ENCODE results near the gene MRPL37. TPM values are rescaled to one million over a fixed set of nuclear protein-coding genes. Genes with fewer than 3 reads are reported as not detected.

Gene MRPL37
- polyA plus RNA-seq, 2 of the 4 experiments (the other 2 are of a cell fraction), result 16.2 to 68.9 TPM

DNA sequence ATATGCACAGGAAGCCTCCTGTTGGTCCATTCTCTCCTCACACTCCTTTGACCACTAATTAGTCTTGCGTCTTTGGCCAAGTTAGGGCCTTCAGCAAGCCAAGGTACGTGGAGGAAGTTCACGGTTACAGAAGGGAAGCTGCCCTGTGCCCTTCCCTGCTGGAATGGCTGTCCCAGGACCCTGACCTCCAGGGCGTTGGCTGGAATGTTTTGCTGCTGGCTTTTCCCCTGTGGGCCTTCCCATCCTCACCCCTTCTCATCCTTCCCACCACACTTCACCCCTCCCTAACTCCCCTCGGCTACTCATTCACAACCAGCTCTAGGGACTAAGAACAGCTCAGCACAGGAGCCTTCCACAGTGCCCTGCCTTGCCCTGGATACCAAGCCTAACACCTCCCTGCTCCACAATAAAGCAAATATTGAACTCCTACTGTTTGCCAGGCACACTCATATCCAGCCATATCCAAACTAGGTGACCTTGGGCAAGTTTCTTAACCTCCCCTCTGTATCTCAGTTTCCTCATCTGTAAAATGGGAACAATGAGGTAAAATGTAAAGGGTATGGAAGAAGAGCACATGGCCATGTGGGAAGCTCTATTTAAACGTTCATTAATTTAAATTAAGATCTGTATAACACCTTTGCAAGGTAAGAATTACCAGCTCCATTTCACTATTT, 38.3 kb upstream of the MRPL37 start:
- ATAC-seq, result no peak
- H3K27ac ChIP-seq, result no peak overlapping the region
- H3K4me3 ChIP-seq, result no peak overlapping the region
- TF ChIP-seq, protein P1, sequence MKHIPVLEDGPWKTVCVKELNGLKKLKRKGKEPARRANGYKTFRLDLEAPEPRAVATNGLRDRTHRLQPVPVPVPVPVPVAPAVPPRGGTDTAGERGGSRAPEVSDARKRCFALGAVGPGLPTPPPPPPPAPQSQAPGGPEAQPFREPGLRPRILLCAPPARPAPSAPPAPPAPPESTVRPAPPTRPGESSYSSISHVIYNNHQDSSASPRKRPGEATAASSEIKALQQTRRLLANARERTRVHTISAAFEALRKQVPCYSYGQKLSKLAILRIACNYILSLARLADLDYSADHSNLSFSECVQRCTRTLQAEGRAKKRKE (CRISPR knock-in tag; IDR thresholded peaks at IDR 0.05; ENCODE audit: low read depth), result no peak
- TF ChIP-seq CEBPB (IDR thresholded peaks at IDR 0.05), result no peak
- no peak for TF ChIP-seq HOXA7 (CRISPR knock-in tag; IDR thresholded peaks at IDR 0.05)
- TF ChIP-seq JUNB (IDR thresholded peaks at IDR 0.05), result no peak
- TF ChIP-seq JUN (IDR thresholded peaks at IDR 0.05), result no peak
- no peak for TF ChIP-seq ESRRA (IDR thresholded peaks at IDR 0.05; ENCODE audit: borderline replicate concordance, low read length)
- TF ChIP-seq, protein P2, sequence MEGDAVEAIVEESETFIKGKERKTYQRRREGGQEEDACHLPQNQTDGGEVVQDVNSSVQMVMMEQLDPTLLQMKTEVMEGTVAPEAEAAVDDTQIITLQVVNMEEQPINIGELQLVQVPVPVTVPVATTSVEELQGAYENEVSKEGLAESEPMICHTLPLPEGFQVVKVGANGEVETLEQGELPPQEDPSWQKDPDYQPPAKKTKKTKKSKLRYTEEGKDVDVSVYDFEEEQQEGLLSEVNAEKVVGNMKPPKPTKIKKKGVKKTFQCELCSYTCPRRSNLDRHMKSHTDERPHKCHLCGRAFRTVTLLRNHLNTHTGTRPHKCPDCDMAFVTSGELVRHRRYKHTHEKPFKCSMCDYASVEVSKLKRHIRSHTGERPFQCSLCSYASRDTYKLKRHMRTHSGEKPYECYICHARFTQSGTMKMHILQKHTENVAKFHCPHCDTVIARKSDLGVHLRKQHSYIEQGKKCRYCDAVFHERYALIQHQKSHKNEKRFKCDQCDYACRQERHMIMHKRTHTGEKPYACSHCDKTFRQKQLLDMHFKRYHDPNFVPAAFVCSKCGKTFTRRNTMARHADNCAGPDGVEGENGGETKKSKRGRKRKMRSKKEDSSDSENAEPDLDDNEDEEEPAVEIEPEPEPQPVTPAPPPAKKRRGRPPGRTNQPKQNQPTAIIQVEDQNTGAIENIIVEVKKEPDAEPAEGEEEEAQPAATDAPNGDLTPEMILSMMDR (IDR thresholded peaks at IDR 0.05), result no peak
- no peak for TF ChIP-seq FOSB (CRISPR knock-in tag; IDR thresholded peaks at IDR 0.05)
- no peak for TF ChIP-seq TFCP2L1 (CRISPR knock-in tag; IDR thresholded peaks at IDR 0.05)
- no peak for TF ChIP-seq ZFP36 (IDR thresholded peaks at IDR 0.05; ENCODE audit: borderline replicate concordance, partially characterized antibody)
- TF ChIP-seq, protein P3, sequence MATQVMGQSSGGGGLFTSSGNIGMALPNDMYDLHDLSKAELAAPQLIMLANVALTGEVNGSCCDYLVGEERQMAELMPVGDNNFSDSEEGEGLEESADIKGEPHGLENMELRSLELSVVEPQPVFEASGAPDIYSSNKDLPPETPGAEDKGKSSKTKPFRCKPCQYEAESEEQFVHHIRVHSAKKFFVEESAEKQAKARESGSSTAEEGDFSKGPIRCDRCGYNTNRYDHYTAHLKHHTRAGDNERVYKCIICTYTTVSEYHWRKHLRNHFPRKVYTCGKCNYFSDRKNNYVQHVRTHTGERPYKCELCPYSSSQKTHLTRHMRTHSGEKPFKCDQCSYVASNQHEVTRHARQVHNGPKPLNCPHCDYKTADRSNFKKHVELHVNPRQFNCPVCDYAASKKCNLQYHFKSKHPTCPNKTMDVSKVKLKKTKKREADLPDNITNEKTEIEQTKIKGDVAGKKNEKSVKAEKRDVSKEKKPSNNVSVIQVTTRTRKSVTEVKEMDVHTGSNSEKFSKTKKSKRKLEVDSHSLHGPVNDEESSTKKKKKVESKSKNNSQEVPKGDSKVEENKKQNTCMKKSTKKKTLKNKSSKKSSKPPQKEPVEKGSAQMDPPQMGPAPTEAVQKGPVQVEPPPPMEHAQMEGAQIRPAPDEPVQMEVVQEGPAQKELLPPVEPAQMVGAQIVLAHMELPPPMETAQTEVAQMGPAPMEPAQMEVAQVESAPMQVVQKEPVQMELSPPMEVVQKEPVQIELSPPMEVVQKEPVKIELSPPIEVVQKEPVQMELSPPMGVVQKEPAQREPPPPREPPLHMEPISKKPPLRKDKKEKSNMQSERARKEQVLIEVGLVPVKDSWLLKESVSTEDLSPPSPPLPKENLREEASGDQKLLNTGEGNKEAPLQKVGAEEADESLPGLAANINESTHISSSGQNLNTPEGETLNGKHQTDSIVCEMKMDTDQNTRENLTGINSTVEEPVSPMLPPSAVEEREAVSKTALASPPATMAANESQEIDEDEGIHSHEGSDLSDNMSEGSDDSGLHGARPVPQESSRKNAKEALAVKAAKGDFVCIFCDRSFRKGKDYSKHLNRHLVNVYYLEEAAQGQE (IDR thresholded peaks at IDR 0.05), result no peak
- no peak overlapping the region for H3K4me2 ChIP-seq
- FAIRE-seq, result no peak
- ChIA-PET CTCF (interaction anchor here (1.0 to 1.7 kb wide), 3 partner anchors 9 to 40 kb away, joined by 3 to 4 read pairs (median 3); no protein-coding TSS in a partner anchor), POLR2A (no interaction called here)
- H3K4me1 ChIP-seq, result peaks cover 14% of the 10 kb centered on the region
- DNase-seq (ENCODE audit: low read depth in 1 of 2, low spot score in 1 of 2), result no peak
- WGBS (ENCODE audit: missing lambda C conversion rate), result 80% methylated on average over 6 of the region's 6 CpGs
- H3K9me3 ChIP-seq, result no peaks in the 10 kb centered on the region

DNA sequence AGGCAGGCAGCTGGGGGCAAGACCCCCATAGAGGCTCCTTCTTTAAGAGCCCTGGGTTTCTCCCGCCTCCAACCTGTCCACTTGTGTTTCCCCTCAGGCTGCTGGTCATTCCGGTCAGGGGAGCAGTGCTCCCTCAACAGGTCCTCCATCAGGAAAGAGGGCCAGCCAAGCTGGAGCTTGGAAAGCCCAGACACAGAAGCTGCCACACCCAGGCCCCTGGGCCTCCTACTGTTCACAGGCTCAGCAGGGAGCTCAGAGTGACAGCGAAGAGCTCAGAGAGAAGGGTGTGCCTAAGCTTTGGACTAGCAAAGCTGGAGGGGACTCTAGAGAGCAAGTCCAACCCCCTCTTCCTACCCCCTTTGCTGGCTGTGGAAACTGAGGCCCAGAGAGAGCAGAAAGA, 36.9 kb upstream of the MRPL37 start:
- POLR2A ChIA-PET, result no interaction called here
- no peak overlapping the region for H3K4me2 ChIP-seq
- no peak overlapping the region for H3K27ac ChIP-seq
- no peak; a peak in 1 of 6 replicates for ATAC-seq
- TF ChIP-seq EP300 (IDR thresholded peaks at IDR 0.05), result no peak
- no peak for TF ChIP-seq FOSL2 (IDR thresholded peaks at IDR 0.05)
- TF ChIP-seq FOSL2 (CRISPR knock-in tag; IDR thresholded peaks at IDR 0.05), result no peak
- TF ChIP-seq SREBF2 (IDR thresholded peaks at IDR 0.05), result no peak
- TF ChIP-seq ZFP36 (IDR thresholded peaks at IDR 0.05; ENCODE audit: borderline replicate concordance, partially characterized antibody), result no peak
- TF ChIP-seq, protein P4, sequence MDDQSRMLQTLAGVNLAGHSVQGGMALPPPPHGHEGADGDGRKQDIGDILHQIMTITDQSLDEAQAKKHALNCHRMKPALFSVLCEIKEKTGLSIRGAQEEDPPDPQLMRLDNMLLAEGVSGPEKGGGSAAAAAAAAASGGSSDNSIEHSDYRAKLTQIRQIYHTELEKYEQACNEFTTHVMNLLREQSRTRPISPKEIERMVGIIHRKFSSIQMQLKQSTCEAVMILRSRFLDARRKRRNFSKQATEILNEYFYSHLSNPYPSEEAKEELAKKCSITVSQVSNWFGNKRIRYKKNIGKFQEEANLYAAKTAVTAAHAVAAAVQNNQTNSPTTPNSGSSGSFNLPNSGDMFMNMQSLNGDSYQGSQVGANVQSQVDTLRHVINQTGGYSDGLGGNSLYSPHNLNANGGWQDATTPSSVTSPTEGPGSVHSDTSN (IDR thresholded peaks at IDR 0.05), result no peak
- TF ChIP-seq BHLHE40 (IDR thresholded peaks at IDR 0.05; ENCODE audit: low read depth, low read length), result no peak
- no peak for TF ChIP-seq ZC3H11A (IDR thresholded peaks at IDR 0.05)
- no peak for TF ChIP-seq RFX5 (IDR thresholded peaks at IDR 0.05)
- no peak for TF ChIP-seq MAFK (IDR thresholded peaks at IDR 0.05; ENCODE audit: partially characterized antibody)
- TF ChIP-seq, protein P5, sequence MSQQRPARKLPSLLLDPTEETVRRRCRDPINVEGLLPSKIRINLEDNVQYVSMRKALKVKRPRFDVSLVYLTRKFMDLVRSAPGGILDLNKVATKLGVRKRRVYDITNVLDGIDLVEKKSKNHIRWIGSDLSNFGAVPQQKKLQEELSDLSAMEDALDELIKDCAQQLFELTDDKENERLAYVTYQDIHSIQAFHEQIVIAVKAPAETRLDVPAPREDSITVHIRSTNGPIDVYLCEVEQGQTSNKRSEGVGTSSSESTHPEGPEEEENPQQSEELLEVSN (IDR thresholded peaks at IDR 0.05; ENCODE audit: borderline replicate concordance, low read depth), result no peak
- no peak for TF ChIP-seq GATA3 (IDR thresholded peaks at IDR 0.05; ENCODE audit: borderline replicate concordance)
- TF ChIP-seq RARB (CRISPR knock-in tag; IDR thresholded peaks at IDR 0.05), result no peak
- TF ChIP-seq KDM1A (IDR thresholded peaks at IDR 0.05; ENCODE audit: low read depth), result no peak
- TF ChIP-seq SMC3 (IDR thresholded peaks at IDR 0.05), result no peak
- no peak for TF ChIP-seq POLR2A (IDR thresholded peaks at IDR 0.05; ENCODE audit: low read length)
- TF ChIP-seq HOXB5 (CRISPR knock-in tag; IDR thresholded peaks at IDR 0.05), result no peak
- no peak for TF ChIP-seq PHF8 (IDR thresholded peaks at IDR 0.05; ENCODE audit: borderline replicate concordance, low read depth)
- TF ChIP-seq CBX8 (IDR thresholded peaks at IDR 0.05), result no peak
- no peak for TF ChIP-seq ESRRA (IDR thresholded peaks at IDR 0.05; ENCODE audit: borderline replicate concordance, low read length)
- TF ChIP-seq, protein P6, sequence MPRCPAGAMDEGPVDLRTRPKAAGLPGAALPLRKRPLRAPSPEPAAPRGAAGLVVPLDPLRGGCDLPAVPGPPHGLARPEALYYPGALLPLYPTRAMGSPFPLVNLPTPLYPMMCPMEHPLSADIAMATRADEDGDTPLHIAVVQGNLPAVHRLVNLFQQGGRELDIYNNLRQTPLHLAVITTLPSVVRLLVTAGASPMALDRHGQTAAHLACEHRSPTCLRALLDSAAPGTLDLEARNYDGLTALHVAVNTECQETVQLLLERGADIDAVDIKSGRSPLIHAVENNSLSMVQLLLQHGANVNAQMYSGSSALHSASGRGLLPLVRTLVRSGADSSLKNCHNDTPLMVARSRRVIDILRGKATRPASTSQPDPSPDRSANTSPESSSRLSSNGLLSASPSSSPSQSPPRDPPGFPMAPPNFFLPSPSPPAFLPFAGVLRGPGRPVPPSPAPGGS (IDR thresholded peaks at IDR 0.05), result no peak
- WGBS (ENCODE audit: missing lambda C conversion rate), result 46% methylated on average over 2 of the region's 3 CpGs
- no peak for FAIRE-seq
- no peak for DNase-seq (ENCODE audit: low read depth in 1 of 2, low spot score in 1 of 2)
- CTCF ChIA-PET, result interaction anchor here (1.4 kb wide), 1 partner anchor 10 kb away, joined by 3 read pairs; no protein-coding TSS in a partner anchor
- no peak overlapping the region for H3K4me3 ChIP-seq
- no peaks in the 10 kb centered on the region for H3K9me3 ChIP-seq
- peaks cover 8% of the 10 kb centered on the region for H3K4me1 ChIP-seq
